Prostate gland (tissue), 2 donors: ENCODE data around the gene TSR1.

ENCODE experiments used
- CTCF ChIP-seq, 4 experiments: fragments of 200-600 bp in 2 of 4; fragments of 450-650 bp in 2 of 4; sonication (generic) in 2 of 4; IDR thresholded peaks; 1 replicate in 3 of 4; 2 replicates in 1 of 4; pipeline ENCODE4 v1.5.1; 2016 to 2019; ENCODE audit warnings: antibody characterized with exemption in 4 of 4, mild to moderate bottlenecking in 2 of 4, moderate library complexity in 2 of 4
- POLR2A ChIP-seq: fragments of 450-650 bp; IDR thresholded peaks from one replicate; pipeline ENCODE4 v1.6.1; 2016; ENCODE audit warnings: antibody characterized with exemption, mild to moderate bottlenecking

GRCh38 chr17:2362416-2362815 lies 26.2 kb upstream of the TSR1 start:
- TF ChIP-seq CTCF (IDR thresholded peaks at IDR 0.05) (no peak), POLR2A (no peak)
